Psoas muscle (tissue), 8 donors: ENCODE measurements around the gene RPS15. TPM values are rescaled to one million over a fixed set of nuclear protein-coding genes. Genes with fewer than 3 reads are reported as not detected.

Experiments used
- ATAC-seq, 4 donors: fragments of 200-7000 bp; cut with Tn5 transposase; one replicate each; pipeline ENCODE4 v1.9.1; 2020; ENCODE audit warnings: moderate library complexity in 3 of 4, mild to moderate bottlenecking in 2 of 4
- DNase-seq, 2 donors: peaks; one replicate each; pipeline ENCODE4 v3.0.0-alpha.2; 2020
- H3K27ac ChIP-seq: fragments of 200-600 bp; one replicate; pipeline ENCODE4 v1.8.0; 2022
- H3K27me3 ChIP-seq, 3 donors: fragments of 200-600 bp in 1 of 3; one replicate each; pipeline versions ENCODE4 v1.6.1 to v1.8.0; 2013 to 2022; ENCODE audit warnings: low read length in 2 of 3, mild to moderate bottlenecking in 2 of 3, moderate library complexity in 1 of 3; ENCODE audit not compliant: insufficient read depth in 3 of 3
- H3K36me3 ChIP-seq, 2 donors: fragments of 200-600 bp in 1 of 2; one replicate each; pipeline versions ENCODE4 v1.6.1 to v1.8.0; 2013 to 2022; ENCODE audit warnings: low read depth in 1 of 2, mild to moderate bottlenecking in 1 of 2, moderate library complexity in 1 of 2; ENCODE audit not compliant: insufficient read depth in 1 of 2
- H3K4me1 ChIP-seq: fragments of 200-600 bp; one replicate; pipeline ENCODE4 v1.8.0; 2022
- H3K4me3 ChIP-seq: fragments of 200-600 bp; one replicate; pipeline ENCODE4 v1.8.0; 2022; ENCODE audit warnings: mild to moderate bottlenecking
- H3K9me3 ChIP-seq: fragments of 200-600 bp; one replicate; pipeline ENCODE4 v1.8.0; 2022
- CTCF ChIP-seq: fragments of 200-600 bp; IDR thresholded peaks from one replicate; pipeline ENCODE4 v1.8.0; 2022; ENCODE audit warnings: antibody characterized with exemption
- WGBS, 3 donors: extraction: QIAGEN DNeasy Blood & Tissue Kit; methylation state at CpG; one replicate each; pipeline versions ENCODE4 v1.1.6 to v1.1.7; 2013; 5-methylcytosine and 5-hydroxymethylcytosine counted together
- intact Hi-C, 2 donors: fragments of 100-400 bp; cut with DNase I; formaldehyde crosslinking; loops; one replicate each; pipeline versions ENCODE4 v1.11.0 to v1.14.2; 2022
- polyA plus RNA-seq, 3 donors: library from polyadenylated mRNA; stranded (reverse); fragments of 200-250 nt; gene quantifications; one replicate each; pipeline ENCODE4 v1.2.3, GENCODE V29; 2013
- total RNA-seq, 4 donors: library from RNA; stranded (reverse); fragmentation: NEBNext Ultra II Directional in 2 of 4; extraction: Animal tissue kit (Norgen Biotek cat#: 25700) in 2 of 4; gene quantifications; one replicate each; pipeline versions ENCODE4 v1.2.1 to v1.2.4, GENCODE V29; 2021 to 2023
- donor health status: healthy with polysubstance abuse.
- donor health status: DM: no; HTN: no; CAD: no; lungs with moderate emphysema.
- donor health status: Bipolar disorder and iron deficiency.
- donor health status: healthy.
- donor health status: DM: yes; HTN: yes; CAD: no.
- donor health status: DM: no; HTN: no; CAD: no.
- donor health status: DM: no; HTN: no; CAD: no.
- donor health status: DM: yes; HTN: yes; CAD: no.

RPS15 gene
- total and polyA plus RNA-seq, 7 donors = 697 to 4,077 (median 992) TPM

GRCh38 chr19:1392407-1392806, 45.8 kb upstream of the RPS15 start:
- no peaks in the 10 kb centered on the region for H3K9me3 ChIP-seq
- no peak for DNase-seq
- peaks cover 29% of the 10 kb centered on the region for H3K4me1 ChIP-seq
- intact Hi-C loops = no loop called here
- no peak overlapping the region for H3K4me3 ChIP-seq
- TF ChIP-seq CTCF = no peak
- H3K27ac ChIP-seq = no peak overlapping the region
- H3K27me3 ChIP-seq = no peaks in the 10 kb centered on the region
- WGBS, 3 donors = 91 to 96% (median 92%) methylated on average over 15 of the region's 15 CpGs
- no peak for ATAC-seq
- peaks cover 5 to 66% of the 10 kb centered on the region in 2 donors for H3K36me3 ChIP-seq

GRCh38 chr19:1392939-1393530, 45.2 kb upstream of the RPS15 start:
- TF ChIP-seq CTCF = no peak
- Histone ChIP-seq H3K27me3 (no peaks in the 10 kb centered on the region), H3K9me3 (no peaks in the 10 kb centered on the region), H3K36me3 (peaks cover 5 to 68% of the 10 kb centered on the region in 2 donors), H3K4me1 (peaks cover 26% of the 10 kb centered on the region), H3K4me3 (no peak overlapping the region), H3K27ac (no peak overlapping the region)
- DNase-seq (no peak), ATAC-seq (no peak)
- WGBS, 3 donors = 90 to 93% (median 91%) methylated on average over 37 of the region's 37 CpGs
- intact Hi-C loops = no loop called here

- ATAC-seq = no peak
- H3K4me1 ChIP-seq = peaks cover 18% of the 10 kb centered on the region
Observed at GRCh38 chr19:1393841-1394240, 44.4 kb upstream of the RPS15 start.

GRCh38 chr19:1394252-1395193, 43.7 kb upstream of the RPS15 start:
- Histone ChIP-seq H3K4me1 (peaks cover 18% of the 10 kb centered on the region), H3K27me3 (no peaks in the 10 kb centered on the region), H3K27ac (peak overlapping the region; percentile 30), H3K36me3 (peaks cover 0 to 66% of the 10 kb centered on the region in 2 donors), H3K9me3 (no peaks in the 10 kb centered on the region), H3K4me3 (no peak overlapping the region)
- 67 to 73% (median 67%) methylated on average over 30 to 43 of the region's 43 CpGs for WGBS, 3 donors
- no peak for TF ChIP-seq CTCF
- intact Hi-C loops = loop anchor here in 1 of 2 donors (5.0 kb wide), 1 partner anchor 117 kb away; the partner anchor contains the start of gene FAM174C
- peak in 2 of 4 donors; percentile 4 to 9 for ATAC-seq
- no peak for DNase-seq

More at GRCh38 chr19:1393841-1394240, 44.4 kb upstream of the RPS15 start:
- DNase-seq = no peak
- intact Hi-C loops = no loop called here
- WGBS, 3 donors = 83 to 88% (median 87%) methylated on average over 17 of the region's 17 CpGs
- Histone ChIP-seq H3K9me3 (no peaks in the 10 kb centered on the region), H3K36me3 (peaks cover 1 to 66% of the 10 kb centered on the region in 2 donors), H3K27me3 (no peaks in the 10 kb centered on the region), H3K27ac (no peak overlapping the region), H3K4me3 (no peak overlapping the region)
- no peak for TF ChIP-seq CTCF
